GM15510 (cell line): ENCODE data around the gene DRD3.

ENCODE experiments used
- POLR2A ChIP-seq: IDR thresholded peaks from 3 replicates; pipeline ENCODE4 v1.6.1; 2011; ENCODE audit warnings: borderline replicate concordance; ENCODE audit not compliant: insufficient read length; ENCODE audit errors: extremely low read depth

Gene DRD3

DNA sequence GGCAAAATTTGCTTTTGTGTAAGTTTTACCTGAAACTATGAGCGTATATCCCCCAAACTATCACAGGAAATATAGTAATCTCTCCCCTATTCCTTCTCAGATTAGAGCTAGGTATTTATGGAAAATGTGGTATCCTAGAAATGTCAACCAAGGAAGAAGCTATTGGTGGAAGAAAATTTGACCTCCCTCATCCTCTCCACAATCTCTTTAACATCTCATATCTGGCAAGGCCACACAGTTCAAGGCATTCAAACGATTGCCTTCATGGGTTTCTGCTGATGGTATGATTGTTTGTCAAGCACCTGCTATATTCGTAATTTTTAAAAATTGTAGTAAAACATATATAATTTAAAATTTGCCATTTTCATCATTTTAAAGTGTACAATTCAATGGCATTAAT lies 27.5 kb upstream of the DRD3 start:
- TF ChIP-seq POLR2A = no peak

GRCh38 chr3:114205541-114205940 lies 26.7 kb upstream of the DRD3 start:
- TF ChIP-seq POLR2A = no peak

DNA sequence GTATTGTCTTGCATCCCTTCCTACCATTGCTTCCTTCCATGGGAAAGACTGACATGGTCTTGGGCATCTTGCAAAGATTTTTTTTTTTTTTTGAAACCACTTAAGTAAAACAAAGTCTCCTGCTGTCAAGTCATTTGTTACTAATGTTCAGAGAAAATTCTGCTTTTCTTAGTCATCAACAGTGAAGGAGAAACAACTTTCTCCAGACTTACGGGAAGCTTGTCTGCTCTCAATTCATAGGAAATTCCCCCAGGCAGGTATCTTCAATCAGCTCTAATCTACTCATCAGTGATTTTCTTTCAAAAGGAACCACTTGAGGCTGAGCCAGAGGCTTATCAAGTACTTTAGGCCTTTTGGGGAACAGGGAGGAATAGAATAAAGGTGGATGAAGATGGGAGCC lies 15.9 kb upstream of the DRD3 start:
- no peak for TF ChIP-seq POLR2A

DNA sequence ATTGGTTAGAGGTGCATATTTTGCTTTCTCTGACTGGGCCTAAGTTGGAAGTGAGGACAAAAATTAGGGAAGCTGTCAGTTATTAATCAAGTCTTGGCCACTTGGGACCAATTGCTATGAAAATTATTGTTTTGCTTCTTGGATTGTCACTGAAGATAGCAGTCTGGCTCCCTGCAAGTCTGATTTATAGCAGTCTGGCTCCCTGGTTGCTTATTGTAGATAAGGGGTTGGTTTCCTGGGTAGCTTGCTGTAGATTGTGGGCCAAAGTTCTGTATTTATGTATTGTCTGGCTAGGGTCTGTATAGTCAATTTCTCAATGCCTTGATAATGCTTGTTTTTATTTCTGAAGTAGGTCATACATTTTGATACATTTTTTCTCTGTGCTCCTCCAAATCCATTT lies 13.3 kb upstream of the DRD3 start:
- TF ChIP-seq POLR2A = no peak

GRCh38 chr3:114186501-114186900 lies 7.6 kb upstream of the DRD3 start:
- TF ChIP-seq POLR2A = no peak

- no peak for TF ChIP-seq POLR2A
Observed at GRCh38 chr3:114179575-114179974, 723 bp upstream of the DRD3 start.

DNA sequence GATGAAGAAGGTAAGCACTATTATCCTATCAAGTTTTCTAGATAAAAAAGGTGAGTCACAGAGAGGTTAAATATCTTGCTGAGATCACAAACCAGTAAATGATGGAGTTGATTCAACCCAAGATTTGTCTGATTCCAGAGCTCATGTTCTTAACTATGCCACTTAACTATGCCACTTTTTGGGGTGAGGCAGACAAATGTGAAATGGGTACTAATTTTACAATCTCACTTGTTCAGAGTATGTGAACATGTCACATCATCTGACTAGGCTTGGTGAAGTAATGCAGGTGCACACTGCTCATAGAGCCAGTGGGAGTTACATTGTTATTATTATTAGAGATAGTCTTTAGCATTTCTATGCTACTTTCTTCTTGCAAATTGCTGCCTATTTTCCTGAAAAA lies 2.0 kb downstream of the DRD3 start:
- TF ChIP-seq POLR2A = no peak

GRCh38 chr3:114176487-114176886 lies 2.4 kb downstream of the DRD3 start:
- TF ChIP-seq POLR2A = no peak

GRCh38 chr3:114175204-114175987 lies 3.5 kb downstream of the DRD3 start:
- TF ChIP-seq POLR2A = no peak

- no peak for TF ChIP-seq POLR2A
Observed at GRCh38 chr3:114171677-114172076, 7.2 kb downstream of the DRD3 start.

DNA sequence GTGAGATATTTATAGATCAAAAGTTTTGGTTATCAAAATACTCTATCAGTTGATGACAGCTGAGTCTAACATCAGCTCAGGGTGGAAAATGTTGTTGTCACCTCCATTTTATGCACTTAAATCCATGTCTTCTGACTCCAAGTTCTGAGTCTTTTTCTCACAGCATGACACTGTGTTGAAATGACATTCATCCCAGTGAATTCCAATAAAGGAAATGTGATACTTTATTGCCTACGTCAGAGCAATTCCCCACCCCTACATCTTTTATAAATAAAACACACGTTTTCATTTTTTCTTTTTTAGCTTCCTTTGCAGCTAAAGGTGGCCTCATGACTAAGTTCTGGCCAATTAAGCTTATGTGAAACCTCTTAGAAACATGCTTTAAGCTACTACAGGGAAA lies 10.7 kb downstream of the DRD3 start:
- no peak for TF ChIP-seq POLR2A

GRCh38 chr3:114157321-114157720 lies 21.5 kb downstream of the DRD3 start:
- TF ChIP-seq POLR2A = no peak

DNA sequence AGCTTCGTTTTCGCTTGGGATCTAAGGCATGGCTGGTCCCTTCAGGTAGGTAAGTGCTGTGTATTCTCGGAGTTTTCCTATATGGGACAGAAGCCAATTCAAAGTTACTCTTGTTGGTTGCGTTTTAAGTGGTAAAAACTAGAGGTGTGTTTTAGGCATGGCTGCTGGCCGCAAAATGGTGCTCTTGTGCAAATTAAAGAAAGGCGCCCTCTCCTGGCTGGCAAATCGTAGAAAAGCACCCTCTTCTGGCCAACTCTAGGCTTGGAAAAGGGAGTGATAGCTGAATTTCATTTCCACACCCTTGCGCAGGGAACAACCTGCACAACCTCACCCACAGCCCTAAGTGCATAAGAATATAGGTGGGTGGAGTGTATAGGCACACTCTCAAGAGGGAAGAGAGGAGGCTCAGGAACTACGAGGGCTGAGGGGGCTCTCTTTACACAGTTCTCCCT lies 23.5 kb downstream of the DRD3 start:
- no peak for TF ChIP-seq POLR2A

DNA sequence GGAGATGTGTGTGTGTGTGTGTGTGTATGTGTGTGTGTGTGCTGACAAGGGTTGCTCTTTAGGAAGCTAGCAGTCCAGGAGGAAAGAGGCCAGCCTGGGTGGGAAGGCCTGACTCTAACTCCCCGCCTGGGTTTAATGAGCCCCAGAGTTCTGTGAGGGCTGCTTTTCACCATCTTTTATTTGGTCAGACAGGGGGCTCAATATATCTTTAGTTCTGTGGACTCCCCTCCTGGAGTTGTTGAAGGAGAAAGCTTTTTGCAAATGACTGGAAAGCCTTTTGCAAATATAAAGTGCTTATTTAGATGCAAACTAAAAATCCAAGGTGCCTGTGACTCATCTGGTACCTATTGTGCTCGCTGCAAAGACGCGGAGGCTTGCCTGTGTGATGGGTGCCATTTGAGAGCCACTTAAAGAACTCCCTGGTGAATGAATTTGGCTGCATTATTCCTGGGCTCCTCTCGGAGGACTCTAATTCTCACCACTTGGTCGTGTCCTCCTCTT lies 24.5 kb downstream of the DRD3 start:
- no peak for TF ChIP-seq POLR2A

- TF ChIP-seq POLR2A = no peak
Observed at GRCh38 chr3:114152519-114153151, 26.2 kb downstream of the DRD3 start.

DNA sequence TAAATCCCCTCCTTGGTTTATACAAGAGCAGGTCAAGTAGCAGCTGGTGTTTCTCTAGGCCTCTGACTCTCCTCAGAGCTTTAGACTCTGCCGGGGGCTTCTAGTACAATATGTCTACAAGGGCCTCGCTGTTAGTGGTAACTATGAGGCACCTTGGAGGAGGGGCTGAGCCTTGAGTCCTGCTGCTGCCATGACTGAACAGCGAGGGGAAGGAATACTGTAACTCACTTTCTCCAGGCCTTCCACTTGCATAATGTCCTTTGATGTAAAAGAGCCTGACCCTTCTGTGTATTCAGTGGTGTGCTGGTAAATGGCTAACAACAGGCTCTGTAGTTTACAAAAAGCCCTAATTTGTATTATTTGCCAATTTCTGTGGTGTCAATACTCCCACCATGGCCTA lies 27.8 kb downstream of the DRD3 start:
- TF ChIP-seq POLR2A = no peak
